H9 (cell line): ENCODE data around the gene CCSER2. TPM values are rescaled to one million over a fixed set of nuclear protein-coding genes. Genes with fewer than 3 reads are reported as not detected.

Experiments used
- DNase-seq: peaks from one replicate; pipeline ENCODE4 v3.0.0-alpha.2; 2017
- H2AFZ ChIP-seq: one replicate; pipeline ENCODE4 v1.6.1; 2013; ENCODE audit warnings: mild to moderate bottlenecking, low read length, control low read depth, moderate library complexity
- H2AK5ac ChIP-seq: 2 replicates; pipeline ENCODE4 v1.6.1; 2013; ENCODE audit warnings: low read length, control low read depth, mixed read lengths; ENCODE audit not compliant: insufficient read length
- H2BK120ac ChIP-seq: one replicate; pipeline ENCODE4 v1.6.1; 2013; ENCODE audit warnings: low read depth, mild to moderate bottlenecking, low read length, control low read depth, inconsistent platforms; ENCODE audit not compliant: poor library complexity, severe bottlenecking
- H2BK12ac ChIP-seq: 2 replicates; pipeline ENCODE4 v1.6.1; 2013; ENCODE audit warnings: low read length, control low read depth, mixed read lengths, low read depth; ENCODE audit not compliant: insufficient read length
- H2BK15ac ChIP-seq: 2 replicates; pipeline ENCODE4 v1.6.1; 2013; ENCODE audit warnings: low read depth, low read length, control low read depth
- H2BK20ac ChIP-seq: one replicate; pipeline ENCODE4 v1.6.1; 2013; ENCODE audit warnings: low read depth, mild to moderate bottlenecking, low read length, control low read depth, inconsistent platforms; ENCODE audit not compliant: poor library complexity, severe bottlenecking
- H2BK5ac ChIP-seq: 2 replicates; pipeline ENCODE4 v1.6.1; 2013; ENCODE audit warnings: low read length, control low read depth, mixed read lengths; ENCODE audit not compliant: insufficient read length
- H3K14ac ChIP-seq: 2 replicates; pipeline ENCODE4 v1.6.1; 2013; ENCODE audit warnings: low read length, control low read depth; ENCODE audit not compliant: insufficient read depth
- H3K18ac ChIP-seq: 2 replicates; pipeline ENCODE4 v1.6.1; 2013; ENCODE audit warnings: low read depth, mild to moderate bottlenecking, mixed read lengths, low read length, control low read depth; ENCODE audit not compliant: insufficient read length
- H3K23ac ChIP-seq: 2 replicates; pipeline ENCODE4 v1.6.1; 2013; ENCODE audit warnings: low read length, control low read depth, mixed read lengths, low read depth; ENCODE audit not compliant: insufficient read length
- H3K23me2 ChIP-seq: 2 replicates; pipeline ENCODE4 v1.6.1; 2013; ENCODE audit warnings: low read depth, mild to moderate bottlenecking, mixed read lengths, low read length, control low read depth; ENCODE audit not compliant: insufficient read length, poor library complexity, severe bottlenecking
- H3K27ac ChIP-seq: 2 replicates; pipeline ENCODE4 v1.5.1; 2013; ENCODE audit warnings: low read length, control low read depth, mixed read lengths, low read depth; ENCODE audit not compliant: insufficient read length
- H3K27me3 ChIP-seq: 2 replicates; pipeline ENCODE4 v1.6.1; 2013; ENCODE audit warnings: low read length, control low read depth, inconsistent platforms; ENCODE audit not compliant: insufficient read depth
- H3K4ac ChIP-seq: 2 replicates; pipeline ENCODE4 v1.6.1; 2013; ENCODE audit warnings: low read depth, mild to moderate bottlenecking, control low read depth, inconsistent platforms, low read length, moderate library complexity
- H3K4me1 ChIP-seq: 2 replicates; pipeline ENCODE4 v1.6.1; 2013; ENCODE audit warnings: low read length, control low read depth, inconsistent platforms; ENCODE audit not compliant: insufficient read depth
- H3K4me2 ChIP-seq: 2 replicates; pipeline ENCODE4 v1.6.1; 2013; ENCODE audit warnings: low read length, control low read depth, mixed read lengths; ENCODE audit not compliant: insufficient read length, insufficient read depth
- H3K56ac ChIP-seq: 2 replicates; pipeline ENCODE4 v1.6.1; 2013; ENCODE audit warnings: low read depth, mild to moderate bottlenecking, mixed read lengths, low read length, control low read depth; ENCODE audit not compliant: insufficient read length
- H3K79me1 ChIP-seq: 2 replicates; pipeline ENCODE4 v1.6.1; 2013; ENCODE audit warnings: low read depth, mild to moderate bottlenecking, moderate library complexity, low read length, control low read depth, inconsistent platforms; ENCODE audit not compliant: insufficient read depth, poor library complexity, severe bottlenecking
- H3K79me2 ChIP-seq: 2 replicates; pipeline ENCODE4 v1.6.1; 2013; ENCODE audit warnings: low read length, control low read depth, inconsistent platforms; ENCODE audit not compliant: insufficient read depth
- H3K9ac ChIP-seq: 2 replicates; pipeline ENCODE4 v1.6.1; 2013; ENCODE audit warnings: low read length, control low read depth, mixed read lengths; ENCODE audit not compliant: insufficient read length; ENCODE audit errors: extremely low read depth
- H3K9me3 ChIP-seq: one replicate; pipeline ENCODE4 v1.6.1; 2013; ENCODE audit warnings: low read depth, low read length, inconsistent platforms; ENCODE audit not compliant: control insufficient read depth
- H3T11ph ChIP-seq: one replicate; pipeline ENCODE4 v1.6.1; 2013; ENCODE audit warnings: mild to moderate bottlenecking, low read length, control low read depth, inconsistent platforms
- H4K20me1 ChIP-seq: one replicate; pipeline ENCODE4 v1.6.1; 2013; ENCODE audit not compliant: control insufficient read depth, insufficient read length, insufficient read depth
- H4K5ac ChIP-seq: 2 replicates; pipeline ENCODE4 v1.6.1; 2013; ENCODE audit warnings: low read depth, mild to moderate bottlenecking, mixed read lengths, low read length, control low read depth; ENCODE audit not compliant: insufficient read length
- H4K8ac ChIP-seq: replicated peaks from 2 replicates; pipeline ENCODE4 v1.6.1; 2013; ENCODE audit warnings: low read length, control low read depth, mixed read lengths, low read depth; ENCODE audit not compliant: insufficient read length
- H4K91ac ChIP-seq: 2 replicates; pipeline ENCODE4 v1.6.1; 2013; ENCODE audit warnings: low read depth, mild to moderate bottlenecking, moderate library complexity, mixed read lengths, low read length, control low read depth; ENCODE audit not compliant: insufficient read length
- H3K27ac Mint-ChIP-seq, 3 experiments: 2 replicates in 2 of 3; 3 replicates in 1 of 3; pipeline ENCODE4 v1.8.0; 2020 to 2021; ENCODE audit warnings: mixed read lengths in 3 of 3, mild to moderate bottlenecking in 1 of 3, moderate library complexity in 1 of 3
- H3K27me3 Mint-ChIP-seq: 2 replicates; pipeline ENCODE4 v1.8.0; 2021; ENCODE audit warnings: low read depth, mild to moderate bottlenecking, moderate library complexity, mixed read lengths
- H3K36me3 Mint-ChIP-seq, 3 experiments: 2 replicates in 2 of 3; 3 replicates in 1 of 3; pipeline ENCODE4 v1.8.0; 2020 to 2021; ENCODE audit warnings: low read depth in 3 of 3, mixed read lengths in 3 of 3; ENCODE audit not compliant: insufficient read depth in 1 of 3
- H3K4me1 Mint-ChIP-seq, 2 experiments: 2 replicates each; pipeline ENCODE4 v1.8.0; 2020; ENCODE audit warnings: mixed read lengths in 2 of 2
- H3K4me3 Mint-ChIP-seq, 2 experiments: 2 replicates in 1 of 2; 3 replicates in 1 of 2; pipeline ENCODE4 v1.8.0; 2020 to 2021; ENCODE audit warnings: mild to moderate bottlenecking in 2 of 2, mixed read lengths in 2 of 2, moderate library complexity in 1 of 2
- H3K9me3 Mint-ChIP-seq, 2 experiments: 2 replicates in 1 of 2; 3 replicates in 1 of 2; pipeline ENCODE4 v1.8.0; 2020; ENCODE audit warnings: mild to moderate bottlenecking in 2 of 2, mixed read lengths in 2 of 2, moderate library complexity in 1 of 2
- CTCF ChIP-seq: fragments of 200-600 bp; sonication (generic); conservative IDR thresholded peaks from 3 replicates; pipeline ENCODE4 v1.8.0; 2021; ENCODE audit warnings: antibody characterized with exemption, mild to moderate bottlenecking
- WGBS: extraction: QIAGEN DNeasy Blood & Tissue Kit; methylation state at CpG from one replicate; pipeline ENCODE4 v1.1.7; 2013; ENCODE audit warnings: missing lambda C conversion rate, low lambda C conversion rate, mixed read lengths; ENCODE audit not compliant: insufficient read length; ENCODE audit errors: extremely low coverage; 5-methylcytosine and 5-hydroxymethylcytosine counted together
- total RNA-seq: library from RNA; stranded (reverse); gene quantifications from 2 replicates; pipeline ENCODE4 v1.2.1, GENCODE V29; 2021

The CCSER2 gene
- total RNA-seq, 1 experiment from 2014 or later: 22.2 TPM

- Histone ChIP-seq H3T11ph (no peak overlapping the region), H3K79me1 (no peaks in the 10 kb centered on the region), H3K56ac (no peak overlapping the region), H3K9ac (no peak overlapping the region), H3K23me2 (no peaks in the 10 kb centered on the region), H2BK15ac (no peak overlapping the region), H3K4ac (no peak overlapping the region), H4K8ac (no peak overlapping the region), H2BK5ac (no peak overlapping the region), H2BK120ac (no peak overlapping the region), H3K79me2 (no peaks in the 10 kb centered on the region), H3K9me3 (no peaks in the 10 kb centered on the region), H3K23ac (no peak overlapping the region), H3K4me1 (peaks cover 10% of the 10 kb centered on the region), H4K5ac (no peak overlapping the region), H4K20me1 (no peaks in the 10 kb centered on the region), H2AFZ (no peak overlapping the region), H2BK12ac (no peak overlapping the region), H3K14ac (no peak overlapping the region), H4K91ac (no peak overlapping the region), H3K4me2 (no peak overlapping the region), H3K27me3 (no peaks in the 10 kb centered on the region), H3K18ac (no peak overlapping the region), H2AK5ac (no peak overlapping the region), H3K27ac (no peak overlapping the region), H2BK20ac (no peak overlapping the region)
- Mint-ChIP-seq H3K27me3 (no peaks in the 10 kb centered on the region), H3K4me1 (peaks cover 12 to 14% of the 10 kb centered on the region in 2 experiments), H3K27ac (no peak overlapping the region), H3K4me3 (no peak overlapping the region), H3K9me3 (no peaks in the 10 kb centered on the region), H3K36me3 (no peaks in the 10 kb centered on the region)
- WGBS: no CpG with 5 or more reads among the region's 2 CpGs
- no peak for TF ChIP-seq CTCF
- no peak for DNase-seq
These were observed 35.9 kb upstream of the CCSER2 start for GRCh38 chr10:84292502-84292901.
